ENCODE data around the gene PDHX.
"Not testable (repeated sequence)": the region's sequence is repeated elsewhere in the genome, so short reads cannot be mapped to it uniquely, and the experiment has no call there.

The PDHX gene

GRCh38 chr11:34916015-34916842 is at the start of gene PDHX, which contains the start of gene APIP:
PDHX (plus strand) TSS chr11:34916618; CDS start chr11:34916656, 38 bp downstream.
APIP (minus strand) TSS chr11:34916379; CDS start chr11:34916284, 95 bp downstream.
- peak; percentile 90 for DNase-seq (ENCODE audit: low read depth, low spot score)

GRCh38 chr11:34869425-34869824 is 47.0 kb upstream of the PDHX start:
- DNase-seq (ENCODE audit: low read depth, low spot score) = no peak

GRCh38 chr11:34870548-34871196 is 45.7 kb upstream of the PDHX start:
- DNase-seq (ENCODE audit: low read depth, low spot score) = no peak

- DNase-seq (ENCODE audit: low read depth, low spot score) = no peak
Observed at GRCh38 chr11:34874202-34874601, 42.2 kb upstream of the PDHX start.

GRCh38 chr11:34877375-34877975 is 38.9 kb upstream of the PDHX start:
- no peak for DNase-seq (ENCODE audit: low read depth, low spot score)

- no peak for DNase-seq (ENCODE audit: low read depth, low spot score)
Observed at GRCh38 chr11:34881900-34882299, 34.5 kb upstream of the PDHX start.

- DNase-seq (ENCODE audit: low read depth, low spot score) = no peak
Observed at GRCh38 chr11:34886609-34887008, 29.8 kb upstream of the PDHX start.

GRCh38 chr11:34887260-34887659 is 29.2 kb upstream of the PDHX start:
- no peak for DNase-seq (ENCODE audit: low read depth, low spot score)

- no peak for DNase-seq (ENCODE audit: low read depth, low spot score)
Observed at GRCh38 chr11:34890089-34890488, 26.3 kb upstream of the PDHX start.

GRCh38 chr11:34890812-34891211 is 25.6 kb upstream of the PDHX start:
- DNase-seq (ENCODE audit: low read depth, low spot score) = no peak

GRCh38 chr11:34891611-34892010 is 24.8 kb upstream of the PDHX start:
- no peak for DNase-seq (ENCODE audit: low read depth, low spot score)

GRCh38 chr11:34893416-34893815 is 23.0 kb upstream of the PDHX start:
- DNase-seq (ENCODE audit: low read depth, low spot score) = no peak

- DNase-seq (ENCODE audit: low read depth, low spot score) = not testable (repeated sequence)
Observed at GRCh38 chr11:34896191-34896590, 20.2 kb upstream of the PDHX start.

- DNase-seq (ENCODE audit: low read depth, low spot score) = no peak
Observed at GRCh38 chr11:34897171-34897870, 19.1 kb upstream of the PDHX start.

- DNase-seq (ENCODE audit: low read depth, low spot score) = no peak
Observed at GRCh38 chr11:34898474-34898873, 17.9 kb upstream of the PDHX start.

GRCh38 chr11:34899633-34900016 is 16.8 kb upstream of the PDHX start:
- no peak for DNase-seq (ENCODE audit: low read depth, low spot score)

GRCh38 chr11:34904421-34904955 is 11.9 kb upstream of the PDHX start:
- DNase-seq (ENCODE audit: low read depth, low spot score) = no peak

GRCh38 chr11:34905666-34906065 is 10.8 kb upstream of the PDHX start:
- DNase-seq (ENCODE audit: low read depth, low spot score) = no peak

GRCh38 chr11:34907934-34908593 is 8.4 kb upstream of the PDHX start:
- no peak for DNase-seq (ENCODE audit: low read depth, low spot score)

GRCh38 chr11:34909415-34909814 is 7.0 kb upstream of the PDHX start:
- DNase-seq (ENCODE audit: low read depth, low spot score) = no peak

GRCh38 chr11:34909955-34910354 is 6.5 kb upstream of the PDHX start:
- no peak for DNase-seq (ENCODE audit: low read depth, low spot score)

All from activated CD4-positive, CD25-positive, alpha-beta regulatory T cell treated with anti-CD3 and anti-CD28 coated beads, Interleukin-2, amount 50 U/mL, for 16 hours (primary cell).